Measurements from ENCODE around the gene SLC10A7.
"Not testable (repeated sequence)": the region's sequence is repeated elsewhere in the genome, so short reads cannot be mapped to it uniquely, and the experiment has no call there.

The SLC10A7 gene

DNA sequence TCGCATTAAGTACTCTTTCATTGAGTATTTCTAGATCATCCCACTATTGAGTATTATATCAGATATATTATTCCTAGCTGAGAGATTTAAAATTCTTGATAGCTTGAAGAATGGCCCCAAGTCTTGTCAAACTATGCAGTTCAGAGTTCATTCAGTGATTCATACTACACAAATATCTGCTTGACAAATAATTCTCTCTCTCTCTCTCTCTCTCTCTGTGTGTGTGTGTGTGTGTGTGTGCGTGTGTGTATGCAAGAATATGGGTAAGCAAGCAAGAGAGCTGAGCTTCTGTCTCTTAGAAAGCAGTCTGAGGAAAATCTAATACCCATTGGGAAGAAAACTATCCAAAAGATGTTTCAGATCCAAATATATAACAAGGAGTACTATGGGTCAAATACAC is 142.0 kb downstream of the SLC10A7 start:
- no peak for DNase-seq (ENCODE audit: low read depth)
- no peak overlapping the region for H3K4me3 ChIP-seq (ENCODE audit: low read depth, low read length)
- TF ChIP-seq, protein P1, sequence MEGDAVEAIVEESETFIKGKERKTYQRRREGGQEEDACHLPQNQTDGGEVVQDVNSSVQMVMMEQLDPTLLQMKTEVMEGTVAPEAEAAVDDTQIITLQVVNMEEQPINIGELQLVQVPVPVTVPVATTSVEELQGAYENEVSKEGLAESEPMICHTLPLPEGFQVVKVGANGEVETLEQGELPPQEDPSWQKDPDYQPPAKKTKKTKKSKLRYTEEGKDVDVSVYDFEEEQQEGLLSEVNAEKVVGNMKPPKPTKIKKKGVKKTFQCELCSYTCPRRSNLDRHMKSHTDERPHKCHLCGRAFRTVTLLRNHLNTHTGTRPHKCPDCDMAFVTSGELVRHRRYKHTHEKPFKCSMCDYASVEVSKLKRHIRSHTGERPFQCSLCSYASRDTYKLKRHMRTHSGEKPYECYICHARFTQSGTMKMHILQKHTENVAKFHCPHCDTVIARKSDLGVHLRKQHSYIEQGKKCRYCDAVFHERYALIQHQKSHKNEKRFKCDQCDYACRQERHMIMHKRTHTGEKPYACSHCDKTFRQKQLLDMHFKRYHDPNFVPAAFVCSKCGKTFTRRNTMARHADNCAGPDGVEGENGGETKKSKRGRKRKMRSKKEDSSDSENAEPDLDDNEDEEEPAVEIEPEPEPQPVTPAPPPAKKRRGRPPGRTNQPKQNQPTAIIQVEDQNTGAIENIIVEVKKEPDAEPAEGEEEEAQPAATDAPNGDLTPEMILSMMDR (IDR thresholded peaks at IDR 0.05; ENCODE audit: low read depth, low read length, missing control alignments) = no peak

DNA sequence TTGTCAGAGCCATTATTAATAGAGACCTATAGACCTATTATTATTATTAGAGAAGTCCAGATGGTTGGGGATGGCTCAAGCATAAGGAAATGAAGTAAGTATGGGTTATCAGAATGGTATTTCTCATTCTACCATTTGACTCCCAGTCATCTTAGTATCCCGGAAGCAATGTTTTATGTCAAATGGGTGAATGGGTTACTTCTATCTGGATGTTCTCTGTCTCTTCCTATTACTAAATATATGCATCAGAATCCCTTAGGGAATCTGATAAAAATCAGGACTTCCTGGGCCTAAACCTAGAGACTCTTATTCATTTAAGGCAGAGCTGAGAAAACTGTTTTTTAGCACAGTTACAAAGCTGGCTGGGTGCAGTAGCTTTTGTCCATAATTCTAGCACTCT is 149.9 kb downstream of the SLC10A7 start:
- no peak overlapping the region for H3K4me3 ChIP-seq (ENCODE audit: low read depth, low read length)
- DNase-seq (ENCODE audit: low read depth) = no peak
- TF ChIP-seq, protein P1 (IDR thresholded peaks at IDR 0.05; ENCODE audit: low read depth, low read length, missing control alignments) = no peak

- TF ChIP-seq, protein P1 (IDR thresholded peaks at IDR 0.05; ENCODE audit: low read depth, low read length, missing control alignments) = no peak
- no peak for DNase-seq (ENCODE audit: low read depth)
- H3K4me3 ChIP-seq (ENCODE audit: low read depth, low read length) = no peak overlapping the region
These were observed 150.9 kb downstream of the SLC10A7 start for GRCh38 chr4:146370841-146371240.

- H3K4me3 ChIP-seq (ENCODE audit: low read depth, low read length) = no peak overlapping the region
- TF ChIP-seq, protein P1 (IDR thresholded peaks at IDR 0.05; ENCODE audit: low read depth, low read length, missing control alignments) = no peak
- DNase-seq (ENCODE audit: low read depth) = no peak
These were observed 152.3 kb downstream of the SLC10A7 start for GRCh38 chr4:146369446-146369845.

DNA sequence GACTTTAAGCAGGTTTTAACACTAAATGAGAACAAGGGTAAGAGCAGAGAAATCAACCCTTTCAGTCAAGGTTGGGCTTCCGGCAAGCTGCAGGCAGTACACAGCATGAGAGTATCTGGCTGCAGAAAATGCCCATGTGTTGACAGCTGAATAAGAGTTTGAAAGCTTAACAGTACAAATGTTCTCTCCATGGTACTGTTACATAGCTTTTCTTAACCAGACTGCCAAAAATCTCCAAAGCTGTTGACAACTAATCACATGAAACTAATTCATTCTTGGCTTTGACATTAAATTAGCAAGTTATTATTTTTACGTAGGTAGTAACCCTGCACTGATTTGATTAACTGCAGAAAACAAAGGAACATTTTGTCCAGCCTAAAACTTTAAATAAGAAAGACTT is 153.5 kb downstream of the SLC10A7 start:
- no peak for DNase-seq (ENCODE audit: low read depth)
- TF ChIP-seq, protein P1 (IDR thresholded peaks at IDR 0.05; ENCODE audit: low read depth, low read length, missing control alignments) = no peak
- no peak overlapping the region for H3K4me3 ChIP-seq (ENCODE audit: low read depth, low read length)

GRCh38 chr4:146367347-146367746 is 154.4 kb downstream of the SLC10A7 start:
- H3K4me3 ChIP-seq (ENCODE audit: low read depth, low read length) = no peak overlapping the region
- DNase-seq (ENCODE audit: low read depth) = no peak
- TF ChIP-seq, protein P1 (IDR thresholded peaks at IDR 0.05; ENCODE audit: low read depth, low read length, missing control alignments) = no peak

DNA sequence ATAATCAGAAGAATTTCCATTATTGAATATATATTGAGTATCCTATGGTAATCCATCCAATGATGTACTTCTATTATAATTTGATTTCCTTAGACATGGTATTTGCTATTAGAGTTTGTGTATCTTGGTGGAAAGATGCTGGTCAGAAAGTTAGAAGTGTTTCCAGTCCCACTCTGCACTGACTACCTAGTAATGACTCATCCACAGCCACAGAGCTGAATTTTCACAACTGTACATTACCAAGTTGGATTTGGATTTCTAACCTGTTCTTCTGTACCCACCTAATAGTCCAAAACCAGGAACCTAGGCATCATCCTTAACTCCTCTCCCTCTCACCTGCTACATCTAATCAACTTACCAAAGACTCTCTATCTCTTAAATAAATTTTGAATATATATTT is 162.0 kb downstream of the SLC10A7 start:
- DNase-seq (ENCODE audit: low read depth) = no peak
- TF ChIP-seq, protein P1 (IDR thresholded peaks at IDR 0.05; ENCODE audit: low read depth, low read length, missing control alignments) = no peak
- no peak overlapping the region for H3K4me3 ChIP-seq (ENCODE audit: low read depth, low read length)

DNA sequence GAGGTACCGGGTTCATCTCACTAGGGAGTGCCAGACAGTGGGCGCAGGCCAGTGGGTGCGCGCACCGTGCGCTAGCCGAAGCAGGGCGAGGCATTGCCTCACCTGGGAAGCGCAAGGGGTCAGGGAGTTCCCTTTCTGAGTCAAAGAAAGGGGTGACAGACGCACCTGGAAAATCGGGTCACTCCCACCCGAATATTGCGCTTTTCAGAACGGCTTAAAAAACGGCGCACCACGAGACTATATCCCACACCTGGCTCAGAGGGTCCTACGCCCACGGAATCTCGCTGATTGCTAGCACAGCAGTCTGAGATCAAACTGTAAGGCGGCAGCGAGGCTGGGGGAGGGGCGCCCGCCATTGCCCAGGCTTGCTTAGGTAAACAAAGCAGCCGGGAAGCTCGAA is 171.6 kb downstream of the SLC10A7 start:
- H3K4me3 ChIP-seq (ENCODE audit: low read depth, low read length) = not testable (repeated sequence)

More for the DNA sequence above, 171.6 kb downstream of the SLC10A7 start:
- not testable (repeated sequence) for DNase-seq (ENCODE audit: low read depth)
